DMS153 treated with DMSO at 0.1 percent for 48 hours (cell line): Measurements from ENCODE around the gene NRM.
A peak's percentile ranks its signal among the peaks of the same experiment; 100 is the strongest.
"Not testable (repeated sequence)": the region's sequence is repeated elsewhere in the genome, so short reads cannot be mapped to it uniquely, and the experiment has no call there.

ENCODE experiments used
- DNase-seq: peaks from one replicate; lab custom pipeline; 2025; ENCODE audit not compliant: unreplicated experiment; lab: John Stamatoyannopoulos, UW

NRM gene

DNA sequence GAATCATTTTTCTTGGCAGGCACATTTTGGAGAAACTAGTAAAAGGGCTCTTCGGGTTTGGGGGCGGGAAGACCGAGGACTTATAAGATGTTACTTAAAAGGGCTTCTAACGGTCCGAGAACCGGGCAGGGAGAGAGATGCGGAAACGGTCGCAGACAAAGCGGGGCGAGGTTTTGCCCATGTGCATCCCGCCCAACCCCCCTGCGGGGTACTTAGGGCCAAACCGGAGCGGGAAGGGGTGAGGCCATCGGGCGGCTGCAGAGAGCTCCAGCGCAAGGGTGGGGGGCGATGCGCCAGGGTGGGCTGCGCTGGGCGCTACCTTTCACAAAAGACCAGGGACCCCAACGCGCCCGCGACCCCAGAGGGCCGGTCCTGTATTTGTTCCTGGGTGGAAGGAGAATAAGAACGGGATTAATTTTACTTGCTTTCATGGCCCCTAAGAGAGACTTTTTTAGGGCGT is 30.0 kb upstream of the NRM start:
- peak; percentile 25 for DNase-seq

DNA sequence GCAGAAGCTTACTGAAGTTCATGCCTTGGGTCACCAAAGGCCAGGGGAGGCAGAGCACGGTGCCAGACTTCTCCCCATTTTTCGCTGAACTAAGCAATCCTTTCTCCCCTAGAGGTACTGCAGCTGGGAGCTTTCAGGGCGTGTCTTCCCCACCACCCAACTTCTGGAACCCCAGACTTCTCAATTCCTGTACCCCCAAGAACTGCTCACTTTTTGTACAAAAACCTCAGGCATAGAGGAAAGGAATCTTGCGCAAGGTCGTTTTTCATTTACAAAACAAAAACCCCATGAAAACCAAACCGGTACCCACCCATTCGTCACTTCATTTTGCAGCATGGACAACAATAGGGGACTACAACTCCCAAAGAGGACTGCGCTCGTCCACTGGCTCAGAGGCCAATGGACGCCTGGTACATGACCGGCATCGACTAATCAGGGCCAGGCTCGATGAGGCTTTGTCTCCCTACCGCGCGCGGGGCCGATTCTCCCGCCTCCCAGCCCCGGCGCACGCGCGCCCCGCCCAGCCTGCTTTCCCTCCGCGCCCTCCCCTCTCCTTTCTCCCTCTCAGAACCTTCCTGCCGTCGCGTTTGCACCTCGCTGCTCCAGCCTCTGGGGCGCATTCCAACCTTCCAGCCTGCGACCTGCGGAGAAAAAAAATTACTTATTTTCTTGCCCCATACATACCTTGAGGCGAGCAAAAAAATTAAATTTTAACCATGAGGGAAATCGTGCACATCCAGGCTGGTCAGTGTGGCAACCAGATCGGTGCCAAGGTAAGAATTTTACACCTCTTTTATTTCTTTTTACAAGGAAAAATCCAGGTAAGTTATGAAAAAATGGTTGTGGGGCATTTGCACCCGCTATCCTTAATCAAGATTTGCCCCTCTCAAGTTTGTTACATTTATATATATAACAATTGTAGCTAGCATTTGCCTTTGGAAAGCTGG is 29.3 kb upstream of the NRM start, which contains the start of gene TUBB:
TUBB (plus strand) TSS at position 562 of the 947 bp plus-strand sequence; CDS start at position 717, 155 bp downstream.
- peak; percentile 94 for DNase-seq

DNA sequence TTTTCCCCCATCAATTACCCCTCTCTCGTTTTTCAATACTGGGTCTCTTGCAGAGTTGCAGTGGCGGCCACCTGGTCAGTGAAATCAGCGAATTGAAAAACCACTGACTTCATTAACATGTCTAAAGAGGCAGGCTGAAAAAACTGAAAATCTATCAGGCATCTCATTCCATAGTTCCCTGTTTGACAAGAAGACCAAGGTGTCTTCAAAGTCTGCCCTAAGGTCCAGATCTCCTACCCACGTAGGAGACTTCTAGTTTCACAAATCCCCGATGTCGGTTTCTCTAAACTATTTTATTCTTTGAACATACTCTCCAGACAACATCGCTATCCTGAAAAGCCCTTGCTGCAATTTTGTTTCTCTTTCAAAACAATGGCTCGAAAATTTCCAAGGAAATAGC is 28.6 kb upstream of the NRM start:
- no peak for DNase-seq

DNA sequence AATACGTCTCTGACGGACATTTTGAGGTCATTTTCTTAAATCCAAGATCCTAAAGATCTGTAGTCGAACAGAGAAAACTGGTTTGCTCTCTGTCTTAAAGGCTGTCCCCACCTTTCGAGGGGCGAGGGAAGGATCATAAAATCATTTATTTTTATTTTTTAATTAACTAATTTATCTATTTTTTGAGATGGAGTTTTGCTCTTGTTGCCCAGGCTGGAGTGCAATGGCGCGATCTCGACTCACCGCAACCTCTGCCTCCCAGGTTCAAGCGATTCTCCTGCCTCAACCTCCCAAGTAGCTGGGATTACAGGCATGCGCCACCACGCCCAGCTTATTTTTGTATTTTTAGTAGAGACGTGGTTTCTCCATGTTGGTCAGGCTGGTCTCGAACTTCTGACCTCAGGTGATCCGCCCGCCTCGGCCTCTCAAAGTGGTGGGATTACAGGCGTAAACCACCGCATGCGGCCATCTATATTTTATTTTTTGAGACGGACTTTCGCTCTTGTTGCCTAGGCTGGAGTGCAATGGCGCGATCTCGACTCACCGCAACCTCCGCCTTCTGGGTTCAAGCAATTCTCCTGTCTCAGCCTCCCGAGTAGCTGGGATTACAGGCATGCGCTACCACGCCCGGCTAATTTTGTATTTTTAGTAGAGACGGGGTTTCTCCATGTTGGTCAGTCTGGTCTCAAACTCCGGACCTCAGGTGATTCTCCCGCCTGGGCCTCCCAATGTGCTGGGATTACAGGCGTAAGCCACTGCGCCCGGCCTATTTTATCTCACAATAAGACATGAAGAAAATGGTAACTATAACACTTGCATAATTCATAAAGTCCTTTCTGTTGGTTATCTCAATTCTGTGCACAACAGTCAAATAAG is 27.3 kb upstream of the NRM start:
- not testable (repeated sequence) for DNase-seq

- peak; percentile 99 for DNase-seq
Measured at GRCh38 chr6:30717129-30717844, 26.5 kb upstream of the NRM start, which contains the start of gene MDC1. Gene MDC1, minus strand, starts transcription at chr6:30717281. Its CDS starts 2,106 bp downstream, at chr6:30715175.

DNA sequence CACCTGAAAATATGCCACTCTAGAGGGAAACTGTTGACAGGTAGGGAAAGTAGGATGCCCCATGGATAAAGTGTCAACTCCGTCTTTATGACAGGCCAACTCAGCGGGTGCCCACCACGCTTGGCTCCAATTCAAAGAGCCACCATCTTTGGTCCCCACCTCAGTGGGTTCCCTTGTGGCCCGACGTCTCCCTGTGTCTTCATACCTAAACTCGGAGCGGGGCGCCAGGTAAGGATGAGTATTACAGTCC is 26.0 kb upstream of the NRM start:
- no peak for DNase-seq

- no peak for DNase-seq
Measured at GRCh38 chr6:30714263-30714662, 23.5 kb upstream of the NRM start.

- DNase-seq, result no peak
Measured at GRCh38 chr6:30712441-30712945, 21.7 kb upstream of the NRM start.

- DNase-seq, result no peak
Measured at GRCh38 chr6:30711758-30712380, 21.1 kb upstream of the NRM start.

DNA sequence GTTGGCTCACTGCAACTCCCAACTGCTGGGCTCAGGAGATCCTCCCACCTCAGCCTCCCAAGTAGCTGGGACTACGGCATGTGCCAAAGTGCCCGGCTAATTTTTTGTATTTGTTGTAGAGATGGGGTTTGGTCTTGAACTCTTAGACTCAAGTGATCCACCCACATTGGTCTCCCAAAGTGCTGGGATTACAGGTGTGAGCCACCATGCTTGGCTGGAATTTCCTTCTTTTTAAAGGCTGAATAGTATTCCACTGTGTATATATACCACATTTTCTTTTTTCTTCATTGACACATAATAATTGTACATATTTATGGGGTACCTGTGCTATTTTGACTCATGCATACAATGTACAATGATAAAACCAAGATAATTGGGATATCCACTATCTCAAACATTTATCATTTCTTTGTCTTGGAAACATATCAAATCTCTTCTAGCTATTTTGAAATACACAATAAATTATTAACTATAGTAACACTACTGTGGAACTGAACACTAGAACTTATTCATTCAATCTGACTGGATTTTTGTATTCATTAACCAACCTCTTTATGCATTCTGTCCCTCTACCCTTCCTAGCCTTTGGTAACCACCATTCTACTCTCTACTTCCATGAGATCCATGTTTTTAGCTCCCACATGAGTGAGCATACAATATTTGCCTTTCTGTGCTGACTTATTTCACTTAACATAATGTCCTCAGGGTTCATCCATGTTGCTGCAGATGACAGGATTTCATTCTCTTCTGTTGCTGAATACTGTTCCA is 18.5 kb upstream of the NRM start:
- DNase-seq, result no peak

GRCh38 chr6:30707281-30707850 is 16.6 kb upstream of the NRM start:
- DNase-seq, result peak; percentile 62

DNA sequence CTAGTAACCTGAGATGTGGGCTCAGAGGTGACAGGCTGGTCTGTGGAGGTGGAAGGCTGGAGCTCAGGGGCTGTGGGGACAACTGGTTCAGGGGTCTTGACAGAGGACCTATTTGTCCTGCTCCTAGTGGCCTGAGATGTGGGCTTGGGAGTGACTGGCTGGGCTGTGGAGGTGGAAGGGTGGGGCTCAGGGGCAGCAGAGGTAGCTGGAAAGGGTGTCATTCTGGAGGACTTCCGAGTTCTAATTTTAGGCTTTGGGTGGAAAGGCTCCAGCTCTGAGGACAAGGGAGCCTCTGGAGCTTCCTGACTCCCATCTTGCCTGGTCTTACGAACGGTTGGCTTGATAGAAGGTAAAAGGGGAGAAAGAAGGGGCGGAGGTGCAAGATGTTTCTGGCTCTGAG is 14.8 kb upstream of the NRM start:
- no peak for DNase-seq

DNA sequence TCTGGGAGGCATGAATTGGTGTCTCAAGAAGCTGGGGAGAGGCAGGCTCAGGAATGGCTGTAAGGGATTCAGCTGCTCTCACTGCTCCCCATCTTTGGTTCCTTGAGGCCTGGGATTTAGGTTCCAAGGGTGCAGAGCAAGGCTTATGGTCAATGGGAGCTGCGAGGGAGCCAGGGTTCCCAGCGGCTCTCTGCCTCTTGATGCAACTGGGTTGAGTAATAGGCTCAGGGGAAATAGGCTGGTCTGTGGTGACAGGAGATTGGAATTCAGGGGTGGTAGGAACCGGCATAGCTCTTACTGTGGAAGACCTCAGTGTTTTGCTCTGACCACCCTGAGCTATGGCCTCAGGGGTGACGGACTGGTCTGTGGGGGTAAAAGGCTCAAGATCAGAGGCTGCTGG is 13.0 kb upstream of the NRM start:
- no peak for DNase-seq

- DNase-seq, result no peak
Measured at GRCh38 chr6:30703011-30703410, 12.2 kb upstream of the NRM start.

DNA sequence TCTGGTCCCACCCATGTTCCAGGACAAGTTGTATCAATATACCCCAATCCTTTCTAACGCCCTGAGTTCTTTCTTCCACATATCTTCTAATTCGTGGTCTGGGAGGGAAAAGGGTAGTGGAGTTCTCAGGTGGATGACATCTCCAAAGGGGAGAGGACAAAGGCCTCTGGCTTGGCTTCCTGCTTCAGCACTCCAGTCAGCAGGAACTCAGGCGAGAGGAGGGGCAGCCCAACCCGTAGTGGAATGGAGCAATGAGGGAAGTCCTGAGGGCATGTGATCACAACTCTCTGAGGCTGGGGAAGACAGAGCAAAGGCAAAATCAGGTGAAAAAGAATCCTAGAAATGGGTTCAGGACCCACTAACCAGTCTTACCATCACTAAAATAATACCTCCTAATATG is 9.6 kb upstream of the NRM start:
- no peak for DNase-seq

GRCh38 chr6:30696432-30696831 is 5.6 kb upstream of the NRM start:
- no peak for DNase-seq

- peak; percentile 6 for DNase-seq
Measured at GRCh38 chr6:30691208-30691847, 544 bp upstream of the NRM start.

GRCh38 chr6:30689985-30690384 is 799 bp downstream of the NRM start:
- peak; percentile 2 for DNase-seq
